Measurements from ENCODE around the gene N4BP2L2.

GRCh38 chr13:32545083-32545482 lies 6.5 kb upstream of the N4BP2L2 start:
- TF ChIP-seq EZH2 (IDR thresholded peaks at IDR 0.05; ENCODE audit: low read depth, unreplicated experiment) (no peak), POLR2AphosphoS5 (IDR thresholded peaks at IDR 0.05; ENCODE audit: low read depth) (no peak), CTCF (conservative IDR thresholded peaks at IDR 0.05; ENCODE audit: low read depth in 2 of 2) (no peak), EZH2phosphoT487 (IDR thresholded peaks at IDR 0.05; ENCODE audit: unreplicated experiment) (no peak), STAT1 (IDR thresholded peaks at IDR 0.05; ENCODE audit: unreplicated experiment) (no peak), CREB1 (CRISPR knock-in tag; IDR thresholded peaks at IDR 0.05; ENCODE audit: low read depth) (no peak)
- TF ChIP-seq, protein P1, sequence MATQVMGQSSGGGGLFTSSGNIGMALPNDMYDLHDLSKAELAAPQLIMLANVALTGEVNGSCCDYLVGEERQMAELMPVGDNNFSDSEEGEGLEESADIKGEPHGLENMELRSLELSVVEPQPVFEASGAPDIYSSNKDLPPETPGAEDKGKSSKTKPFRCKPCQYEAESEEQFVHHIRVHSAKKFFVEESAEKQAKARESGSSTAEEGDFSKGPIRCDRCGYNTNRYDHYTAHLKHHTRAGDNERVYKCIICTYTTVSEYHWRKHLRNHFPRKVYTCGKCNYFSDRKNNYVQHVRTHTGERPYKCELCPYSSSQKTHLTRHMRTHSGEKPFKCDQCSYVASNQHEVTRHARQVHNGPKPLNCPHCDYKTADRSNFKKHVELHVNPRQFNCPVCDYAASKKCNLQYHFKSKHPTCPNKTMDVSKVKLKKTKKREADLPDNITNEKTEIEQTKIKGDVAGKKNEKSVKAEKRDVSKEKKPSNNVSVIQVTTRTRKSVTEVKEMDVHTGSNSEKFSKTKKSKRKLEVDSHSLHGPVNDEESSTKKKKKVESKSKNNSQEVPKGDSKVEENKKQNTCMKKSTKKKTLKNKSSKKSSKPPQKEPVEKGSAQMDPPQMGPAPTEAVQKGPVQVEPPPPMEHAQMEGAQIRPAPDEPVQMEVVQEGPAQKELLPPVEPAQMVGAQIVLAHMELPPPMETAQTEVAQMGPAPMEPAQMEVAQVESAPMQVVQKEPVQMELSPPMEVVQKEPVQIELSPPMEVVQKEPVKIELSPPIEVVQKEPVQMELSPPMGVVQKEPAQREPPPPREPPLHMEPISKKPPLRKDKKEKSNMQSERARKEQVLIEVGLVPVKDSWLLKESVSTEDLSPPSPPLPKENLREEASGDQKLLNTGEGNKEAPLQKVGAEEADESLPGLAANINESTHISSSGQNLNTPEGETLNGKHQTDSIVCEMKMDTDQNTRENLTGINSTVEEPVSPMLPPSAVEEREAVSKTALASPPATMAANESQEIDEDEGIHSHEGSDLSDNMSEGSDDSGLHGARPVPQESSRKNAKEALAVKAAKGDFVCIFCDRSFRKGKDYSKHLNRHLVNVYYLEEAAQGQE (IDR thresholded peaks at IDR 0.05; ENCODE audit: unreplicated experiment): no peak
- TF ChIP-seq, protein P2, sequence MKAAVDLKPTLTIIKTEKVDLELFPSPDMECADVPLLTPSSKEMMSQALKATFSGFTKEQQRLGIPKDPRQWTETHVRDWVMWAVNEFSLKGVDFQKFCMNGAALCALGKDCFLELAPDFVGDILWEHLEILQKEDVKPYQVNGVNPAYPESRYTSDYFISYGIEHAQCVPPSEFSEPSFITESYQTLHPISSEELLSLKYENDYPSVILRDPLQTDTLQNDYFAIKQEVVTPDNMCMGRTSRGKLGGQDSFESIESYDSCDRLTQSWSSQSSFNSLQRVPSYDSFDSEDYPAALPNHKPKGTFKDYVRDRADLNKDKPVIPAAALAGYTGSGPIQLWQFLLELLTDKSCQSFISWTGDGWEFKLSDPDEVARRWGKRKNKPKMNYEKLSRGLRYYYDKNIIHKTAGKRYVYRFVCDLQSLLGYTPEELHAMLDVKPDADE (IDR thresholded peaks at IDR 0.05): no peak

All from GM23338 (cell line).